GM12878 (cell line): Measurements from ENCODE around the gene SUGCT. TPM values are rescaled to one million over a fixed set of nuclear protein-coding genes. Genes with fewer than 3 reads are reported as not detected.

Experiments
- ATF3 ChIP-seq: IDR thresholded peaks from 2 replicates; pipeline ENCODE4 v1.6.1; 2011; ENCODE audit warnings: low read depth, mild to moderate bottlenecking, low read length, moderate library complexity, borderline replicate concordance; ENCODE audit errors: extremely low read depth
- CREM ChIP-seq: IDR thresholded peaks from 2 replicates; pipeline ENCODE4 v1.6.1; 2014; ENCODE audit warnings: antibody characterized with exemption, low read depth
- EED ChIP-seq: sonication (generic); IDR thresholded peaks from 2 replicates; pipeline ENCODE4 v1.6.1; 2016; ENCODE audit warnings: antibody characterized with exemption, low read depth
- IKZF1 ChIP-seq: fragments of 450-650 bp; conservative IDR thresholded peaks from 2 replicates; pipeline ENCODE4 v1.6.1; 2017; ENCODE audit warnings: antibody characterized with exemption, mild to moderate bottlenecking
- MEF2A ChIP-seq: IDR thresholded peaks from 2 replicates; pipeline ENCODE4 v1.6.1; 2011; ENCODE audit warnings: low read depth, mild to moderate bottlenecking, low read length, moderate library complexity; ENCODE audit not compliant: insufficient read depth
- MXI1 ChIP-seq: fragments of 150-350 bp; IDR thresholded peaks from 2 replicates; pipeline ENCODE4 v1.6.1; 2011; ENCODE audit warnings: low read depth, mild to moderate bottlenecking, inconsistent platforms, low read length, improper control_type of control experiment
- NR2C1 ChIP-seq: fragments of 450-650 bp; IDR thresholded peaks from 2 replicates; pipeline ENCODE4 v1.6.1; 2017; ENCODE audit warnings: antibody characterized with exemption, mild to moderate bottlenecking, moderate library complexity
- NRF1 ChIP-seq: conservative IDR thresholded peaks from 2 replicates; pipeline ENCODE4 v1.6.1; 2011; ENCODE audit warnings: mild to moderate bottlenecking, low read depth, low read length, improper control_type of control experiment
- STAT1 ChIP-seq: fragments of 450-650 bp; conservative IDR thresholded peaks from 2 replicates; pipeline ENCODE4 v1.6.1; 2014; ENCODE audit warnings: antibody characterized with exemption, mild to moderate bottlenecking
- ZBTB11 ChIP-seq: fragments of 450-650 bp; formaldehyde crosslinking; IDR thresholded peaks from 2 replicates; pipeline ENCODE4 v1.5.0; 2022; ENCODE audit warnings: mild to moderate bottlenecking, missing genetic modification characterization
- ZNF592 ChIP-seq: fragments of 450-650 bp; IDR thresholded peaks from 2 replicates; pipeline ENCODE4 v1.6.1; 2017; ENCODE audit warnings: mild to moderate bottlenecking, moderate library complexity
- polyA plus RNA-seq, 11 experiments: library from polyadenylated mRNA; depleted of rRNA in 4 of 11; unstranded in 6 of 11; stranded (reverse) in 5 of 11; fragments of >200 nt; fragmentation: Nextera tagmentation in 4 of 11; fragmentation: Illumina TruSeq in 1 of 11; extraction: Ambion mirVana in 4 of 11; extraction: Trizol in 1 of 11; gene quantifications; 1 replicate in 1 of 11; 2 replicates in 10 of 11; pipeline versions ENCODE4 v1.2.1 to v1.2.3, GENCODE V29; 2011 to 2016; ENCODE audit warnings: inconsistent platforms in 2 of 11, missing spikeins in 2 of 11, low read depth in 1 of 11
- total RNA-seq, 4 experiments: library from RNA; depleted of rRNA in 3 of 4; stranded (reverse); fragments of >200 nt in 3 of 4; fragmentation: Illumina TruSeq in 1 of 4; extraction: Trizol in 1 of 4; gene quantifications; 2 replicates each; pipeline versions ENCODE4 v1.2.1 to v1.2.3, GENCODE V29; 2013 to 2021

SUGCT gene
- total and polyA plus RNA-seq, 10 of the 15 experiments (the other 5 are each of a cell fraction or from before 2014, with no cell fraction given): 0.08 to 1.2 (median 0.67) TPM; not detected in 1

GRCh38 chr7:40903872-40904271 lies 769.1 kb downstream of the SUGCT start (continued):
- TF ChIP-seq ZNF592: no peak
- no peak for TF ChIP-seq MXI1
- no peak for TF ChIP-seq NRF1
- no peak for TF ChIP-seq IKZF1
- TF ChIP-seq STAT1: no peak
- no peak for TF ChIP-seq MEF2A
- TF ChIP-seq ATF3: no peak
- no peak for TF ChIP-seq ZBTB11 (CRISPR knock-in tag)
- TF ChIP-seq CREM: no peak
- no peak for TF ChIP-seq NR2C1
- TF ChIP-seq EED: no peak
